Stimulated activated CD8-positive, alpha-beta memory T cell treated with anti-CD3 and anti-CD28 coated beads, Interleukin-15, amount 100 ng/mL, for 48 hours (primary cell): ENCODE data around the gene RDX.
"Not testable (repeated sequence)": the region's sequence is repeated elsewhere in the genome, so short reads cannot be mapped to it uniquely, and the experiment has no call there.

Source experiments
- DNase-seq, 2 donors: peaks; one replicate each; pipeline ENCODE4 v3.0.0-alpha.2; 2020; ENCODE audit warnings: low read depth in 2 of 2

RDX gene

GRCh38 chr11:110305169-110306018 lies 9.0 kb upstream of the RDX start:
- no peak for DNase-seq

- no peak for DNase-seq
Observed at GRCh38 chr11:110303414-110303826, 7.0 kb upstream of the RDX start.

GRCh38 chr11:110301577-110301976 lies 5.2 kb upstream of the RDX start:
- no peak for DNase-seq

GRCh38 chr11:110301032-110301431 lies 4.6 kb upstream of the RDX start:
- no peak for DNase-seq

GRCh38 chr11:110299006-110299785 lies 2.8 kb upstream of the RDX start:
- no peak for DNase-seq

- no peak for DNase-seq
Observed at GRCh38 chr11:110298301-110298765, 1.9 kb upstream of the RDX start.

- DNase-seq, result no peak
Observed at GRCh38 chr11:110297726-110298300, 1.4 kb upstream of the RDX start.

GRCh38 chr11:110297076-110297725 lies 787 bp upstream of the RDX start:
- no peak for DNase-seq

GRCh38 chr11:110295531-110296225 lies 736 bp downstream of the RDX start:
- DNase-seq, result peak; percentile 39 to 49

- DNase-seq, result no peak
Observed at GRCh38 chr11:110295086-110295485, 1.3 kb downstream of the RDX start.

GRCh38 chr11:110294509-110294908 lies 1.9 kb downstream of the RDX start:
- DNase-seq, result no peak

GRCh38 chr11:110293389-110293788 lies 3.0 kb downstream of the RDX start:
- DNase-seq, result no peak

GRCh38 chr11:110292146-110292545 lies 4.3 kb downstream of the RDX start:
- not testable (repeated sequence) for DNase-seq

- no peak for DNase-seq
Observed at GRCh38 chr11:110290591-110291334, 5.7 kb downstream of the RDX start.

- no peak for DNase-seq
Observed at GRCh38 chr11:110289472-110289871, 6.9 kb downstream of the RDX start.

- DNase-seq, result no peak
Observed at GRCh38 chr11:110287537-110287936, 8.9 kb downstream of the RDX start.

- DNase-seq, result no peak
Observed at GRCh38 chr11:110286298-110287040, 9.9 kb downstream of the RDX start.

- no peak for DNase-seq
Observed at GRCh38 chr11:110283862-110284261, 12.6 kb downstream of the RDX start.

GRCh38 chr11:110280595-110280994 lies 15.8 kb downstream of the RDX start:
- not testable (repeated sequence) for DNase-seq

GRCh38 chr11:110279881-110280280 lies 16.5 kb downstream of the RDX start:
- no peak for DNase-seq
